Activated CD4-positive, alpha-beta T cell treated with anti-CD3 and anti-CD28 coated beads for 24 hours (primary cell): ENCODE data around the gene RMND5A.
"Not testable (repeated sequence)": the region's sequence is repeated elsewhere in the genome, so short reads cannot be mapped to it uniquely, and the experiment has no call there.

Source experiments
- DNase-seq, 2 donors: peaks; one replicate each; pipeline ENCODE4 v3.0.0-alpha.2; 2020; ENCODE audit warnings: low read depth in 2 of 2

RMND5A gene

DNA sequence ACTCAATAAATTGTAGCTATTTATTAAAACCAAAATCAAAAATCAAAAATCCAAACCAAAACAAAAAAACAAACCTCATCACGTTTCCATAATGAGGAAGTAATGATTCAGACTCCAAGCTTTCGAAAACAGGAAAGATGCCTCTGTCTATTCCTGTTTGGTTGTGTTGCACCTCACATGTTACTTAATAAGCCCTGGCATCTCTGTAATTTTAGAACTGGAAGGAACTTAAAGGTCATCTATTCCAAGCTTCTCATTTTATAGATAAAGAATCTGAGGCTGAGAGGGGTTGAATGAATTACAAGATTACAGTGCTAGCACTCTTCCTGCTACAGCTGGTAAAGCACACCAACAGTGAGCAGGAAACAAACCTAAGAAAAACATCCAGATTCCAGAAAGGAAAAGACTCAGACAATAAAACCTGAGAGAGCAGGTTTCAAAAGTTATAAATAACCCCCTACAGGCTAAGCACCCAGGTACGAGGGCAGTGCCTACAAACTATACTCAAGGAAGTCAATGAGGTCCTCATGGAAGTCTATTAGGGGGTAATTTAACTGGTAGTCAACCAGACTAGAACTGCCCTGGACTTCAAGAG is 5.4 kb upstream of the RMND5A start:
- not testable (repeated sequence) for DNase-seq

DNA sequence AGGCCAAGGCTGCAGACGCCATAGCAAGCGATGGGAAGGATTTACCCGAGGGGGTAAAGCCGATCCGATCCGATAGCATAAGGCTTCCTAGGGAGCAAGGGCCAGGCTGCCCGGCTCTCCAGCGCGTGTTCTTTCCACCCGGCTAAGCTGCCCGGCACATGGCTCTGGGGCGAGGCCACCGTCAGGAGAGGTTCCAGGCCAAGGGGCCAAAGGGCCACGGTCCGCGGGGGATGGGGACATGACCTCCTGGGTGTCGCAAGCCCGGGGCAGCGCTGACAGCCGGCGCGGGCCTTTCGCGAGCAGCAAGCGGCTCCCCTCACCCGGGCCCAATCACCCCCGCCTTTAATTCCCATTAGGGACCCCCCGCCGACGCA is 841 bp upstream of the RMND5A start:
- not testable (repeated sequence) for DNase-seq

DNA sequence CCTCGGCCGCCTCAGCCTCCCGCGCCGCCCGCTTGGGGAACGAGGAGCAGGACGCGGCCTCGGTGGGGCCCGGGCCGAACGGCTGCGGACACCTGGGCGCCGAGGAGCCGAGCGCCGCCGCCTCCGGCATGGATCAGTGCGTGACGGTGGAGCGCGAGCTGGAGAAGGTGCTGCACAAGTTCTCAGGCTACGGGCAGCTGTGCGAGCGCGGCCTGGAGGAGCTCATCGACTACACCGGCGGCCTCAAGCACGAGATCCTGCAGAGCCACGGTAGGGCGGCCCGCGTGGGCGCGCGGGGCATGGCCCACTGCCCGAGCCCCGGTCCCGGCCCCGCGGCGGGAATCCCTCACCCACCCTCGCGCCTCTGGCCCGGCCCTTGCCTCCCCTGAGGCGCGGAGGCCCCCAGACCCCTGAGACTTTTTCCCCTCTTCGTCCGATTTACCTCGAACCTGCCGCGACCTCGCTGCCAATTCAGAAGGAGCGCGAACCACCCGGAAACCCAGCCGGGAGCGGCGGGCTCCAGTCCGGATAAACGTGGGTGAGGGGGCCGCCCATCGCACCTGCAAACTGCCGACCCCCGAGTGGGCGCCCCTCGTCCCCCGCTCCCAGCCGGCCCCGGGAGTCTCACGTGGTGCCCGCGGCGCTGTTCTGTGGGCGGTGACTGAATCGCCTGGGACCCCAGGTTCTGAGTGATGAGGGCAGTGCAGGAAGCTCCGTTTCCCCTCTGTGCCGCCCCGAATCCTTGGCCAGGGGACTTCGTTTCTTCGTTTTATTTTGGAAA is 639 bp downstream of the RMND5A start:
- DNase-seq = peak; percentile 20 to 28

DNA sequence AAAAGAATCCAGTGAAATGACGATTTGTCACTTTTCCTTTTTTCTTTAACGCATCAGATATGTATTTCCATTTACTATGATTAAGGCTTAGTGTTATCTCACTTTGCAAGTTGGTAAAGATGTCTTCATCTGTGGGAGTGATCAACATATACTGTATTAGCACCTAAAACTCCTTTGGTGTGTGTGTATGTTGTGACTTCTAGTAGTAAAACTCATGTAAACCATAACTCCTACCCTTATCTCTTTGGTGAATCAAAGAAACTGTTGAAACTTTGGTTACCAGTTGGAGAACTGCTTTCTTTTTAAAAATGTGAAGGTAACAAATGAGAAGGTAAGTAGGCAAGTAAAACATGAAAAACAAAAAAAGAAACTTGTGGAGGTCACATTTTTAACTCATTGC is 5.6 kb downstream of the RMND5A start:
- not testable (repeated sequence) for DNase-seq

DNA sequence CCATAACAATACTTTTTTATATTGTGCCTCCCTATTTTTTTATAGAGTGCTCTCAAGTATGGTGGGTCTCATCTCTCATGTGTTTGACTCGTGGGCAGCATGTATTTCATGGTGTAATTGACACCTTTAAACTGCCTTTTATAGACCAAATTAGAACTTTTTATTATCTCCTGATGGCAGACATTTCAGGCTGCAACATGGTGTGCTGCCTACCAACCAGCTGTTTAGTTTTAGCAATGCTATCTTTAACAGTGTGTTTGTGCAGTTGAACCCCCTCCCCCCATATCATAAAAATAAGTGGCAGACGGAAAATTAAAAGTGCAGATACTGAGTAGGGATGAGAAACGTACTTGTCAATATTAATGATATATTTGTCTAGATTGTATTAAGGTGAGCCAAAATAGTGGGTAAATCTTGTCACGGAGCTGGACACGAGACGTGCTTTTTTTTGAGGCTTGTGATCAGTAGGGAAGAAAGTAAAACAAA is 12.0 kb downstream of the RMND5A start:
- not testable (repeated sequence) for DNase-seq

DNA sequence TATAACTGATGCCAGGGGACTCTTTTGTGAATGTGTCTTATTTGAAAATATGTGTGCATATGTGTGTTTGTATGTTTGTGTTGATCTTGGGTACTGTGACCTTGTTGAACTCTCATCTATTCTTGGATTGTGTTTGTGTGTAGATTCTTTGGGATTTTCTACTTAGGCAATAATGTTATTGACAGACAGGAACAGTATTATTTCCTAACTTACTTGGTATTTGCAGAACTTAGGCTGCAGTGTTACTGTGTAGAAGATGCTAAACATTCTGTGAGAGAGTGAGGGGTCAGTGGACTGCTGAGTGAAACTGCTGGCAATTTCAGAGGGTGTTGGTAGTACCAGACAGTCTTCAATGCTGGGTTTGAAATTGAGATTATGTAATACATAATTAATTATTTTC is 12.7 kb downstream of the RMND5A start:
- not testable (repeated sequence) for DNase-seq

DNA sequence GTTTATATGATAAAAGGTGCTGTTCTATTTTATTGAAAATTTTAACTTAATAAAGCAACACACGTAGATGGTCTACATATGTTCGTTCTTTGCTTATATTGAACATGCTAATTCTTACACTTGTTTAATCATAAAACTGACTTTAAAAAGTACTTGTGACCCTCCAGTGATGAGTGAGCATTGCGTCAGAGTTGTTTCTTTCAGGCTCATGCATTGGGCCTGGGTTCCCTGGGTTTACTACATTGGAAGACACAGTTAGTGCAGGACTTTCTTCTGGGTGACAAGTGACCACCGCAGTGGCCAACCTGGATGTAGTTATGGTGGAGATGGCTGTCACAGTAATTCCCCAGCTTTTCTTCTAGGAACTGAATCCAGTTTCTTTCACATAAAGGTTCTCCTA is 13.4 kb downstream of the RMND5A start:
- not testable (repeated sequence) for DNase-seq

DNA sequence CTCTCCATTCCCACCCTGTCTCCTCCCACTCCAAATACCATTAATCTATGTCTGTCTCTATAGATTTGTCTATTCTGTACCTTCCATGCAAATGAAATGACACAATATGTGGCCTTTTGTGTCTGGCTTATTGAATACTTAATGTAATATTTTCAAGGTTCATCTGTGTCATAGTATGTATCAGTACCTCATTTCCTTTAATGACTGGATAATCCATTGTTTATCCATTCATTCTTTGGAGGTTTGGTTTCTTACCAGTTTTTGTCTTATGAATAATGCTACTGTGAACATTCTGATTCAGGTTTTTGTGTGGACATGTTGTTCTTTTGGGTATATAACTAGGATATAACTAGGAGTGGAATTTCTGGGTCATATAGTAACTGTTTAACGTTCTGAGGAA is 14.8 kb downstream of the RMND5A start:
- not testable (repeated sequence) for DNase-seq

DNA sequence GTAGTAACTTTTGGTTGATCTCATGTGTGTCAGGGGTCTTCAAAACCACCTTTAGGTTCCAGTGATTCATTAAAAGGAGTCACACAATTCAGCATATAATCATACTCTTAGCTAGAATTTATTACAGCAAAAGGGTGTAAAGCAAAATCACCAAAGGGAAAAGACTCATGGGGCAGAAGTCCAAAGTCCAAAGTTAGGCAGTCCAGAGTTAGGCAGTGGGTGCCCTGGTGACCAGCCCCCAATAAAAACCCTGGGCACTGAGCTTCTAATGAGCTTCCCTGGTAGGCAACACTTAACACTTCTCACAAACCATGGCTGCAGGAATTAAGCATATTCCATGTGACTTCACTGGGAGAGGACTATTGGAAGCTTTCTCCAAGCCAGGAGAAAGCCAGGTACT is 19.4 kb downstream of the RMND5A start:
- not testable (repeated sequence) for DNase-seq

DNA sequence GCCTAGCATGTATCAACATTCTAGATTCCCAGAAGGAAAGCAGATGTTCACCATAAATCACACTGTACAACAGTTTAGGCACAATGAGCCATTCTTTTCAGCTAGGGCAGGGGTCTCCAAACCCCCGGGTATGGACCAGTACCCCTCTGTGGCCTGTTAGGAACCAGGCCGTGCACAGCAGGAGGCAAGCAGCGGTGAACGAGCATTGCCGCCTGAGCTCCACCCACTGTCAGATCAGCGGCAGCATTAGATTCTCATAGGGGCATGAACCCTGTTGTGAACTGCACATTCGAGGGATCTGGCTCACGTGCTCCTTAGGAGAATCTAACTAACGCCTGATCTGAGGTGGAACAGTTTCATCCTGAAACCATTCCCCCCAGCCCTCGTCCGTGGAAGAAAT is 19.8 kb downstream of the RMND5A start:
- not testable (repeated sequence) for DNase-seq

DNA sequence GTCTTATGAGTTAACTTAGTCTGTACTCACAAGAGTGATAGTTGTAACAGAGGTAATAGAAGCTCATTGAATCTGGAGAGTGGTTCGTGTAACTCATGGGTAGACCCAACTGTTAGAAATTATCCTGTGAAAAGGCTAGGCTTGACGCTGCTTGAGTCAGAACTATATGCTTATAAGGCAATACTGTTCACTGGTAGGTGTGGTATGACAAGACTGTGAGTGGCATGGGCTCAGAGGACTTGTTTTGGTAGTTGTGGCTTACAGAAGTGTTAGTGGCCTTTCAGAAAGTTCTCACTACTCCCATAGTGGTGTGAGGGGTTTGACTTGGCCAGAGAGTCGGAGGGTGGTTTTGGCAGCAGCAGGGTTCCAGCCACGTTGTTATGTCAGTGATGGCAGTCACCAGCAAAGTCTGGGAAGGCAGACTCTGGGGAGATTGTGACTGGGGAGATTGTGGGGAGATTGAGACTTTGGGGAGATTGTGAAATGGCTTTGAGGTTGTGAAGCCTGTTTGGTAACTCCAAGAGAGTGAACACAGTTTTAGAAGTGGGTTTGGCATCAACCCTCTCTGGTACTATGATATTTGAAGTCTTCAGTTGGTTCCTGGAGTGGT is 21.9 kb downstream of the RMND5A start:
- not testable (repeated sequence) for DNase-seq

DNA sequence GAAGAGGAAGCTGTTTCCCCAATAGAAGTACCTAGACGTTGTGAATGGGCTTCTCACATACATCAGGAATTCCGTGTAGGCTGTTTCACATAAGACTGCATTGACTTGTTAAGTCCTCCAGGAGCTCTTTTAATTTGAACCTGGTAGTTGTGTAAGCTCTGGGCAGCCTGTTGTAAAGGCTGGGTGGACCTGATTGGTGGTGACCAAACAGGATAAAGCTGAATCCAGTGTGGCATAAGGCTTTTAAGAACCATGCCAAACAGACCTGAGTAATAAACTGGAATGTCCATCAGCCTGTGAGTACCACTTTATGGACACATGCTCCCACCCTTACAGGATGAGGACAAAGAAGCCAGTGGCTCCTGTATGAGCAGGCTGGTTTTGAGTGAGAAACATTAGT is 24.1 kb downstream of the RMND5A start:
- DNase-seq = no peak

DNA sequence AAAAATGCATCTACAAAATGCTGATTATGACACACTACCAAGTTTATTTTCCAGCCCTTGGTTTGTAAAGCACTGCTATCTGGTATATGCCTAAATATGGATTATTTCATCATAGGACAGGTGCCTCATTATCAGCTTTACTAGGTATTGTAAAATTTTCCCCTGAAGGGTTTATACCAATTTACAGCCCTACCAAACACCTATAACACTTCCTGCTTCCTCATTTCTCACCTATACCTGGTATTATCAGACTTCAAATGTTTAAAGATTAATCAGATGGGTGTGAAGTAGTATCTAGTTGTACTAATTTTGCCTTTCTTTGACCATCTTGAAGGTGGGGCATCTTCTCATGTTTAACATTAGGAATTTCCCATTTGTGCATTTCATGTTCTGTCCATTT is 26.8 kb downstream of the RMND5A start:
- no peak for DNase-seq

DNA sequence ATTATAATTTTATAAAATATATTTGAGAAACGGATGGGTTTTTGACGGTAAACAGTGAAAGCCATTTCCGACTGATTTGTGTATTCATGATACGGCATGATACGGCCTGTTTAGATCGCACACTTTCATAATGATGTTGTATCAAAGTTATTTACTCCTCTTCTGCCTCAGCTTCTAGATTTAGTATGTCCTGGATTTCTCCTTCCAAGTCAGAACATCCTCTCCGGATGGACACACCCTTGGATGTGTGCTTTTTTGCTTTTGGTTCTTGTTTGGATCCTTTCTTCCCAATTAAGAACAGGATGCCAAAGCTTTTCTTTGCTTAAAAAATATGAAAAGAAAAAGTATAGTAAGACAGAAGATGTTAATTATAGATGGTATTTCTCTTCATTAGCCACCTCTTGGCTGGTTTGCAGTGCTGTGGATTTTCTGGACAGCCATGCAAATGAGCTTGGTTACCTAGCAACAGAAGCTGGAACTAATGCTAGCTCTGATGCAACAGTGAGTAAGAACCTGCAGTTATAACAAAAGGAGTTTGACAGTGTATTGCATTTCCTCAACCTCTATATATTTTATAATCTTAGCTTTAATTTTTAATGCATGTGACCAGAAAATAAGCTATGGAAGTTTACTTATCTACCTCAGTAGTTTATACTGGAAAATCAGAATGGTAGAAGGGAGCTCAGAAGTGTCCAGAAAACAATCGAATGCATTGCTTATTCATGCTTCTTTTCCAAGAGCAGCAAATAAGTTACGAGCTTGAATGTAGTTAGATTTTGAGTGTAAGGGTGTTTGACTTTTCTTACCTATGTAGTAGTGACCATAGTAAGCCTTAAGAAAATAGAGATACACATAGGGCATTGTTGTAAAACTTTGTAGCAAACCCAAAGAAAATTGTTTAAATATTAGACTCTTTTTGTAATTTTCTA is 27.9 kb downstream of the RMND5A start:
- DNase-seq = no peak

DNA sequence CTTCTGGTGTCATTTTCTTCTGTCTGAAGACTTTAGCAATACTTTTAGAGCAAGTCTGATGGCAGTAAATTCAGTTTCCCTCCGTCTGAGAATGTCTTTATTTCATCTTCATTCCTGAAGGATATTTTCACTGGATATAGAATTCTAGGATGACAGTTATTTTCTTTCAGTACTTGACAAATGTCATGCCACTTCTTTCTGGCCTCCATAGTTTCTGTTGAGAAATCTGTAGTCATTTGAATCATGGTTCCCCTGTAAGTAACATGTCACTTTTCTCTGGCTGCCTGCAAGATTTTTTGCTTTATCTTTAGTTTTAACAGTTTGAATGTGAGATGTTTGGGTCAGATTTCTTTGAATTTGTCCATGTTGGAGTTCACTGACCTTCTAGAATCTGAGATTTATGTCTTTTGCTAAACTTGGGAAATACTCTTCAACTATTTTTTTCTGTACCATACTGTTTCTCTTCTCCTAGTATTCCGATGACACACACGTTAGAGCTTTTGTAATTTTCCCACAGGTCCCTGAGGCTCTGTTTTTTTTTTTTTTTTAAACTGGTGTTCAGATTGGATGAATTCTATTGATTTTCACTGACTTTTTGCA is 30.2 kb downstream of the RMND5A start:
- DNase-seq = no peak

DNA sequence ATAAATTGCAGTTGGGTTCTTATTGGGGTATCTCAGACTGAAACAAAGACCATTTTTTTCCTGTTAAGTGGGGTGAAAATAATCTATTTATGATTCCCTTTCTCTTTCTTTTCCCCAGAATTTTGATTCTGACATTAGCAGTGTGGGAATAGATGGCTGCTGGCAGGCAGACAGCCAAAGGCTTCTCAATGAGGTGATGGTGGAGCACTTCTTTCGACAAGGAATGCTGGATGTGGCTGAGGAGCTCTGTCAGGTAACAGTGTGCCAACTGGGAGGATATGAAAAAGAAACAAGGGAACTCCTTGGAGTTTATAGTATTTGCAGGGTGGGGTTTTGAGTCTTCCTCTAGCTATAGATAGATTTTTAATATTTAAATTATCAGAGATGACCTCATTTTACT is 31.7 kb downstream of the RMND5A start:
- DNase-seq = no peak

DNA sequence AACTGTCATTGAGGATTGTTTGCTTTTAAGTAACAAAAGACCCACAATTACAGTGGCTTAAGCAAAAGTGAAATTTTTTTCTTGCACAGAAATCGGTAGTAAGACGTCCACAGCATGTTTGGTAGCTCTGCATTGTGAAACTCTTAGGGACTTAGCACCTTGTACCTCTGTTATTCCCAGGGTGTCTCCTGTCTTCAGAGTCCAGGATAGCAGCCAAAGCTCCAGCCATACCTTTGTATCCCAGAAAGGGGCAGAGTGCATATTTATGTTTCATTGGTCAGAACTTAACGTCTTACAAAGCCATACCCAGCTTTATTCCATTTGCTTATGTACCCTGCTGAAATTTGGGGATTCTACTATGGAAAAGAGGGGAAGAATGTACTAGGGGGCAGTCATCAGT is 32.8 kb downstream of the RMND5A start:
- DNase-seq = no peak

DNA sequence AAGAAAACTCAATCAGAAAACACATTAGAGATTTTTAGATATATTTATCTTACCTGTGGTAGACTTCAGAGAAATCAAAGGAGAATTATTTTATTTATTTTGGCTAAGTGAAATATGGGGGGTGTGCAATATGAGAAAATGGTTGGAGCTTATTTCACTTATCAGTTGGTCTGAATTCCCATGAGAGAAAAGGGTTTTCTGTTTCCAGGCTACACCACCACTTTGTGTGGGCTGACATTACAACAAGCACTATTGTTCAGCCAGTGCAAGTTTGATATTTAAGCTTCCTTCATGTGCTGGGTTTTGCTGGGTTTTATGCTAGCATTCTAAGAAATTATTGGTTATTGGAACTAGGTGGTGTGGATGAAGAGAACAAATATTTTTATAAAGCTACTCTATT is 33.5 kb downstream of the RMND5A start:
- no peak for DNase-seq

DNA sequence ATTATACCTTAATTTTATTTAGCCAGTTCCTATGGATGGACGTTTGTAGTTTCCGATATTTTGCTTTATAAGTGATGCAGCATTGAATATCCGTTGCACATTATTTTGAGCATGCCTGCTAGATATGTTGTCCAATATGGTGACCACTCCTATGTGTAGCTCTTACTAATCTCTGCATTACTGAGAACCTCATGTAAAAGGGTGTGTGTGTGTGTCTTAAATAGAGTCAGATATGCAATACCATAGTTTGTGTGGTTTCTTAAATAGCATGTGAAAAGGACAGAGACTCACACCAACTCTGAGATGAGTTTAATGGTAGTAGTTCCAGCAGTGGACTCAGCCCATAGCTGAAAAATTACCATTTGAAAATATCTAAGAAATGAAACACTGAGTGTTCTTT is 38.3 kb downstream of the RMND5A start:
- no peak for DNase-seq

DNA sequence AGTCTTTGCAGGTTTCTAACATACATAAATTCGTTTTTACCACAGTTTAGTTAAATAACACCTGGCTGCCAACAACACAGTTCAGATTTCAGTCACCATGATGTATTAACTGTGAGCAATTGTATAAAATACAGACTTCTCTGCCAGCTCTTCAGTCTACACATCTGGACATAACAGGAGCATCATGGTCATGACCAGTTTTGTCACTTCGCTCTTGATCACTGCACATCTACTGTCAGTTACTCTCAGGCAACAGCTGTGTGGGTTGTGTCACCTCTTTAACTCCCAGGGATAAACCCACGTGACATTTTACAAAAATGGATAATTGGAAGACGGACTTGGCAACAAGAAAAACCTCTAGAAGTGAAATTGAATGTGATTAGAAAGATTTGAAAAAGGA is 40.3 kb downstream of the RMND5A start:
- no peak for DNase-seq

DNA sequence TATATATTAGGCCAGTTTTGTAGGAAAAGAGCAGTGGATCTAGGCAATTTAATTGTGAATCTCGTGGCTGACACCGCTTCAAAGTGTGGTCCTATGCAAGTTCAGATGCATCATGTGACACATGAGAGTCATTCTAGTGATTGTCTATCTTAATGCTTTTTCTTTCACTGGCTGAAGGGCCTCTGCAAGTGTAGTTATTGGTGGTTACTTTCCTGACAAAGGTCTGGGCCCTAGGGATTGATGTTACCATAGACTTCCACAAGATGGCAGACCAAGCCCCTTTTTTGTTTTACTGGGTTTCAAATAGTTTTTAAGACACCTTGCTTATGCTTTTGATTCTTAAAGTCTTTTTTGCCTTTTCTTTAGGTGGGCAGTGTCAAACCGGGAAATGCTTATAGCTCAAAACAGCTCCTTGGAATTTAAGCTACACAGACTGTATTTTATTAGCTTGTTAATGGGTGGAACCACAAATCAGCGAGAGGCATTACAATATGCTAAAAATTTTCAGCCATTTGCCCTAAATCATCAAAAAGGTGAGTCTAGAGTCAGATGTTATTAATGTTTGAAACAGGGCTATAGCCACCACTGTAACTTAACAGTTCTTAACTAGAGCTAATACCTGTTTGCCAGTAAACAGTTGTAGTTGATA is 44.7 kb downstream of the RMND5A start:
- DNase-seq = no peak
